ENCODE results near the gene HSP90AA1. TPM values are rescaled to one million over a fixed set of nuclear protein-coding genes. Genes with fewer than 3 reads are reported as not detected.
"Not testable (repeated sequence)": the region's sequence is repeated elsewhere in the genome, so short reads cannot be mapped to it uniquely, and the experiment has no call there.

The HSP90AA1 gene
- total RNA-seq, 2 donors from 2014 or later = 357 to 1,349 TPM

DNA sequence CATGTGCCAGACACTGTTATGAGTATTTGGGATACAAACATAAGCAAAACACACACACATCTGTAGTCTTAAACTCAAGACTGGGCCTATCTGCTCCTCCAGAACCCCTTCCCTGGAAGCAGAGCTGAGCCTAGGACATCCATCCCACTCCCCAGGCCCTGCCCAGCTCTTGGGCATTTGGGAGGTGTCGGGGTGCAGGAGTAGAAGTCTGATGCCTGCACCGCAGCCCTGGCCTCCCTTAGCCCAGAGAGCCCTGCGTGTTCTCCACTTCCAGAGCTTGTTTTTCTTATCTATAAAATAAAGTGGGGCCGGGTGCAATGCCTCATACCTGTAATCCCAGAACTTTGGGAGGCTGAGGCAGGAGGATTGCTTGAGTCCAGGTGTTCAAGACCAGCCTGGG is 11.7 kb downstream of the HSP90AA1 start:
- no peak overlapping the region for H3K9ac ChIP-seq (ENCODE audit: low read depth in 2 of 2, low read length in 2 of 2)

DNA sequence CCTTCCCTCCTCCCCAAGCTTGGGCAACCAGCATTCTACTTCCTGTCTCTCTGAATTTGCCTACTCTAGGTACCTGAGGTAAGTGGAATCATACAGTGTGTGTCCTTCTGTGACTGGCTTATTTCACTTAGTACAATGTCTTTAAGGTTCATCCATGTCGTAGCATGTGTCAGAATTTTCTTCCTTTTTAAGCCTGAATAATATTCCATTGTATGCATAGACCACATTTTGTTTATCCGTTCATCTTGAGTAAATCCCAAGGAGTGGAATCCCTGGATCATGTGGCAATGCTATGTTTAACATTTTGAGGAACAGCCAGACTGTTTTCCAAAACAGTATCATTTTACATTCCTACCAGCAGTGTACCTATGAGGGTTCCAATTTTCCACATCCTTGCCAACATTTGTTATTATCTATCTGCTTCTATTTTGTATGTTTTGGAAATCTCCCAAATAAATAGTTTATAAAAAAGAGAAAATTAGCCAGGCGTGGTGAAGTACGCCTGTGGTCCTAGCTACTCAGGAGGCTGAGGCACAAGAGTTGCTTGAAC is 12.4 kb downstream of the HSP90AA1 start:
- no peak overlapping the region for H3K27ac ChIP-seq
- H3K36me3 ChIP-seq = no peaks in the 10 kb centered on the region
- intact Hi-C loops (cut with DNase I) = no loop called here

More for the DNA sequence above, 11.7 kb downstream of the HSP90AA1 start:
- intact Hi-C loops (cut with DNase I) = no loop called here
- no peak overlapping the region for H3K27ac ChIP-seq
- H3K9me3 ChIP-seq = no peaks in the 10 kb centered on the region
- TF ChIP-seq, protein P1, sequence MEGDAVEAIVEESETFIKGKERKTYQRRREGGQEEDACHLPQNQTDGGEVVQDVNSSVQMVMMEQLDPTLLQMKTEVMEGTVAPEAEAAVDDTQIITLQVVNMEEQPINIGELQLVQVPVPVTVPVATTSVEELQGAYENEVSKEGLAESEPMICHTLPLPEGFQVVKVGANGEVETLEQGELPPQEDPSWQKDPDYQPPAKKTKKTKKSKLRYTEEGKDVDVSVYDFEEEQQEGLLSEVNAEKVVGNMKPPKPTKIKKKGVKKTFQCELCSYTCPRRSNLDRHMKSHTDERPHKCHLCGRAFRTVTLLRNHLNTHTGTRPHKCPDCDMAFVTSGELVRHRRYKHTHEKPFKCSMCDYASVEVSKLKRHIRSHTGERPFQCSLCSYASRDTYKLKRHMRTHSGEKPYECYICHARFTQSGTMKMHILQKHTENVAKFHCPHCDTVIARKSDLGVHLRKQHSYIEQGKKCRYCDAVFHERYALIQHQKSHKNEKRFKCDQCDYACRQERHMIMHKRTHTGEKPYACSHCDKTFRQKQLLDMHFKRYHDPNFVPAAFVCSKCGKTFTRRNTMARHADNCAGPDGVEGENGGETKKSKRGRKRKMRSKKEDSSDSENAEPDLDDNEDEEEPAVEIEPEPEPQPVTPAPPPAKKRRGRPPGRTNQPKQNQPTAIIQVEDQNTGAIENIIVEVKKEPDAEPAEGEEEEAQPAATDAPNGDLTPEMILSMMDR (IDR thresholded peaks at IDR 0.05) = no peak
- H3K4me1 ChIP-seq = no peaks in the 10 kb centered on the region
- no peak for DNase-seq
- H3K27me3 ChIP-seq = no peaks in the 10 kb centered on the region
- no peak overlapping the region for H3K4me3 ChIP-seq
- no peaks in the 10 kb centered on the region for H3K36me3 ChIP-seq

DNA sequence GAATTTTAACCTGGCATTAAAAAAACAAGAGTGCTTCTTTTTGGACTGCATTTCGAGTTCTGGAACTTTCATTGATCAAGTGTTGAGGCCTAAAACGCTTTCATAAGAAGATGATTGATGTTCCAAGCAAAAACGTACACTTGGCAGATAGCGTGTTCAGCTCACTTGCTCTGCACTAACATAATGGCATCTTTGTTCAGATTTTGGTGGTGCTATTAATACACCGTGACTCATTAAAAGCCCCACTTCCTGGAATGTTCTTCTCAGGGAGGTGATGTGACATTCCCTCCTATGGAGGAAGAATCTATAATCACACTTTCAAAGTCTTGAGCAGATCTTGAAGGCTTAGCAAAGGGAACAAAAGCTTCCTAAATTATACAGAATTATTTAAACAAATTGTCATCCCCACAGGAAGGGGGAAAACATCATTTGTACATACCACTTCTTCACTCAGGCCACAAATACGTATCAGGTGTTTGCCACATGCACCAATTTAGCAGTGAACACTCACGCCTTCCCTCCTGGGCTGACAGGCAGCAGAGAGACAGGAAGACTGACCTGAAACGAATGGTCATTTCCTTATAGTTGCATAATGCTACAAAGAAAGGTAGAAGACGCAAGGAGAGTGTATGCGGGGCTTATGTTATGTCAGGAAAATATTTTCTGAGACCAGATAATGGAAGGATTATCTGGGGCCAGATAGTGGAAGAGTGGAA is 15.4 kb downstream of the HSP90AA1 start:
- H3K9ac ChIP-seq (ENCODE audit: low read depth in 2 of 2, low read length in 2 of 2) = no peak overlapping the region
- H3K36me3 ChIP-seq = no peaks in the 10 kb centered on the region
- no peak overlapping the region for H3K4me3 ChIP-seq
- TF ChIP-seq, protein P1 (IDR thresholded peaks at IDR 0.05) = no peak
- H3K27ac ChIP-seq = no peak overlapping the region
- intact Hi-C loops (cut with DNase I) = no loop called here
- DNase-seq = no peak
- H3K4me1 ChIP-seq = no peaks in the 10 kb centered on the region
- H3K9me3 ChIP-seq = no peaks in the 10 kb centered on the region
- no peaks in the 10 kb centered on the region for H3K27me3 ChIP-seq

More for the DNA sequence above, 12.4 kb downstream of the HSP90AA1 start:
- Histone ChIP-seq H3K9ac (ENCODE audit: low read depth in 2 of 2, low read length in 2 of 2) (no peak overlapping the region), H3K4me3 (no peak overlapping the region), H3K4me1 (no peaks in the 10 kb centered on the region), H3K9me3 (no peaks in the 10 kb centered on the region), H3K27me3 (no peaks in the 10 kb centered on the region)
- DNase-seq = no peak
- TF ChIP-seq, protein P1 (IDR thresholded peaks at IDR 0.05) = no peak

DNA sequence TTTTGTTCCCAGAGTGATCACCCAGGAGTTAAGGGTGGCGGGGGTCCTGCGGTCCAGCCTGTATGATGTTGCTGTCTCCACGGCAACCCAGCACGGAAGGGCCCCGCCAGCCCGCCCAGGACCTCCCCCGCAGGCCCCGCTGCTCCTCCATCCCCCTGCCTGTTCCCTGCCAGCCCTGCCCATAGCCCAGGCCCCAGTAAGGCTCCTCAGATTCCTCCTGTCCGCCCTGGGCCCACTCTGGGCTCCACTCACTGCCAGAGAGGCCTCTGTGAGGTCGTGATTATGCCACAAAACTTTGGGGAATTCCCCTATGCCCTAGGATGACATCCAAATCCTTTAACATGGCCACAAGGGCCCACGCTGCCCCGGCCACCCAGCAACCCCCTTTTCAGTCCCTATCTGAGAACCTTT is 20.8 kb downstream of the HSP90AA1 start:
- Histone ChIP-seq H3K9ac (ENCODE audit: low read depth in 2 of 2, low read length in 2 of 2) (no peak overlapping the region), H3K9me3 (no peaks in the 10 kb centered on the region), H3K27me3 (no peaks in the 10 kb centered on the region), H3K4me1 (no peaks in the 10 kb centered on the region), H3K27ac (no peak overlapping the region), H3K4me3 (no peak overlapping the region), H3K36me3 (no peaks in the 10 kb centered on the region)
- intact Hi-C loops (cut with DNase I) = no loop called here
- DNase-seq = no peak
- TF ChIP-seq, protein P1 (IDR thresholded peaks at IDR 0.05) = no peak

DNA sequence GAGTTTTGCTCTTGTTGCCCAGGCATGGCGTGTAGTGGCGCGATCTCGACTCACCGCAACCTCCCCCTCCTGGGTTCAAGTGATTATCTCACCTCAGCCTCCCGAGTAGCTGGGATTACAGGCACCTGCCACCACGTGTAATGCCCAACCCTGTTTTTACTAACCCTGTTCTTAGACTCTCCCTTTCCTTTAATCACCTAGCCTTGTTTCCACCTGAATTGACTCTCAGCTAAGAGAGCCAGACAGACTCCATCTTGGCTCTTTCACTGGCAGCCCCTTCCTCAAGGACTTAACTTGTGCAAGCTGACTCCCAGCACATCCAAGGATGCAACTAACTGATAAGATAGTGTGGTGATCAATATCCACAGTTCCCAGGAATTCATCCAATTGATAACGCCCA is 22.3 kb downstream of the HSP90AA1 start:
- H3K4me3 ChIP-seq; intact Hi-C loops (cut with DNase I); H3K27me3 ChIP-seq; H3K4me1 ChIP-seq; H3K27ac ChIP-seq; H3K9me3 ChIP-seq; H3K9ac ChIP-seq (ENCODE audit: low read depth in 2 of 2, low read length in 2 of 2); DNase-seq; H3K36me3 ChIP-seq: not testable (repeated sequence)

DNA sequence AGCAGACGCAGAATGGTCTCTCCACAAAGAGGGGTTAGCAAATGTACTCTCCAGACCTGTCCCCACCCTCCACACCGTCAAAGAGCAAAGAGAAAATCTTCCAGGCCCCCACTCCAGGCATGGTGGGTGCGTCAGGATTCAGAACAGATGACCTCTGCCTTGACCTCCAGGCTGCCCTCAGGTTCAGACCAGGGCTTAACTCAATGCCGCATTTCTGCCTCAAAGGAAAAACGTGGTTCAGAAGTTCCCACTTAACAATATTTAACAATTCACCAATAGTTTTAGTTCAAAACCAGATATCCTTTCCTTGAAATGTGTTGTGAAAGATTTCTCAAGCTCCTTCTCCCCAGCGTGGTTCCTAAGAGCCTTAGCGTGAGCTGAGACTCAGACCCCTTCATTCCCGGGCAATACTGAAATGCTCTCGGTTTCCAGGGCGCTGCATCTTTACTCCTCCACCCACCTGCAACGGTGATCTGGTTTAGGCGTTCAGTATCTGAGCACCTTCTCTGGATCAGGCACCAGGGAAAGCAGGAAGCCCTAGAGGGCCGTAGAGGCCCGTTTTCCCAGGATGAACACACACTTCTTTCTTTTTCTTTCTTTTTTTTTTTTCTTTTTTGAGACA is 22.9 kb downstream of the HSP90AA1 start:
- Histone ChIP-seq H3K27me3 (no peaks in the 10 kb centered on the region), H3K27ac (no peak overlapping the region), H3K36me3 (no peaks in the 10 kb centered on the region), H3K4me1 (no peaks in the 10 kb centered on the region), H3K4me3 (no peak overlapping the region), H3K9ac (ENCODE audit: low read depth in 2 of 2, low read length in 2 of 2) (peak overlapping the region in 1 of 2 donors; percentile 55), H3K9me3 (no peaks in the 10 kb centered on the region)
- intact Hi-C loops (cut with DNase I) = no loop called here
- no peak for DNase-seq
- TF ChIP-seq, protein P1 (IDR thresholded peaks at IDR 0.05) = no peak
